Hematopoietic multipotent progenitor cell treated with erythropoietin and hydrocortisone succinate and interleukin-3 and kit ligand, for 4 days (in vitro differentiated cells): ENCODE measurements around the gene PARM1.

Source experiments
- DNase-seq: peaks from one replicate; pipeline ENCODE4 v3.0.0-alpha.2; 2015

Gene PARM1

GRCh38 chr4:75099321-75099720, 166.4 kb downstream of the PARM1 start:
- no peak for DNase-seq
